A673 (cell line): ENCODE measurements around the gene MFN2. TPM values are rescaled to one million over a fixed set of nuclear protein-coding genes. Genes with fewer than 3 reads are reported as not detected.

ENCODE experiments used
- BruUV-seq: library from RNA; stranded (reverse); fragments of 400-500 nt; replicated peaks from 2 replicates; lab custom pipeline; 2021; lab: Mats Ljungman, UMichigan
- CTCF ChIA-PET: fragments of 300-600 bp; sonication (Branson Sonifier 250); formaldehyde crosslinking; loops from one replicate; lab custom pipeline; 2022; ENCODE audit warnings: antibody characterized with exemption; lab: Charles Lee
- POLR2A ChIA-PET: fragments of 300-600 bp; sonication (Branson Sonifier 250); formaldehyde crosslinking; loops from one replicate; lab custom pipeline; 2022; ENCODE audit warnings: antibody characterized with exemption; ENCODE audit not compliant: low non-redundant PET; lab: Charles Lee
- DNase-seq: peaks from one replicate; pipeline ENCODE4 v3.0.0-alpha.2; 2015; ENCODE audit warnings: low spot score
- H3K27ac ChIP-seq: fragments of 200-600 bp; sonication (generic); 2 replicates; pipeline ENCODE4 v1.5.1; 2016; ENCODE audit warnings: mixed run types, low read depth, mild to moderate bottlenecking, mixed read lengths, antibody characterized with exemption, low read length; ENCODE audit not compliant: poor library complexity, severe bottlenecking
- H3K27me3 ChIP-seq: fragments of 200-600 bp; sonication (generic); replicated peaks from 2 replicates; pipeline ENCODE4 v1.6.1; 2017; ENCODE audit warnings: mixed run types, low read depth, mild to moderate bottlenecking, mixed read lengths, antibody characterized with exemption, low read length; ENCODE audit not compliant: insufficient read depth, poor library complexity
- H3K36me3 ChIP-seq: fragments of 200-600 bp; sonication (generic); 2 replicates; pipeline ENCODE4 v1.6.1; 2016; ENCODE audit warnings: mixed run types, mild to moderate bottlenecking, mixed read lengths, antibody characterized with exemption, low read length; ENCODE audit not compliant: insufficient read depth, poor library complexity, severe bottlenecking
- H3K4me1 ChIP-seq: fragments of 200-600 bp; sonication (generic); 2 replicates; pipeline ENCODE4 v1.6.1; 2017; ENCODE audit warnings: mixed run types, mild to moderate bottlenecking, mixed read lengths, antibody characterized with exemption, low read length; ENCODE audit not compliant: insufficient read depth, poor library complexity, severe bottlenecking
- H3K4me3 ChIP-seq: fragments of 200-600 bp; sonication (generic); 2 replicates; pipeline ENCODE4 v1.5.1; 2016; ENCODE audit warnings: low read depth, mixed run types, mild to moderate bottlenecking, mixed read lengths, low read length; ENCODE audit not compliant: poor library complexity, severe bottlenecking
- H3K9me3 ChIP-seq: fragments of 200-600 bp; sonication (generic); 2 replicates; pipeline ENCODE4 v1.6.1; 2016; ENCODE audit warnings: mixed run types, low read depth, mild to moderate bottlenecking, mixed read lengths, antibody characterized with exemption, low read length; ENCODE audit not compliant: poor library complexity, severe bottlenecking
- EZH2 ChIP-seq: fragments of 200-600 bp; sonication (generic); IDR thresholded peaks from 2 replicates; pipeline ENCODE4 v1.6.1; 2017; ENCODE audit warnings: borderline replicate concordance, low read depth, mild to moderate bottlenecking, mixed read lengths, antibody characterized with exemption, low read length; ENCODE audit not compliant: poor library complexity, severe bottlenecking
- intact Hi-C: fragments of 100-400 bp; cut with micrococcal nuclease; formaldehyde crosslinking; loops from one replicate; pipeline ENCODE4 v1.10.0; 2022; ENCODE audit not compliant: unreplicated experiment
- total RNA-seq: library from RNA; stranded (reverse); gene quantifications from 2 replicates; pipeline ENCODE4 v1.2.3, GENCODE V29; 2021
- TF ChIP-seq, protein P1 (sequence below): fragments of 300-800, 200-600 bp; sonication (generic); conservative IDR thresholded peaks from 2 replicates; pipeline ENCODE4 v1.5.1; 2017; ENCODE audit warnings: low read depth, mild to moderate bottlenecking, antibody characterized with exemption, low read length, moderate library complexity, mixed read lengths

The MFN2 gene
- total RNA-seq, 1 experiment from 2014 or later: 160 TPM

DNA sequence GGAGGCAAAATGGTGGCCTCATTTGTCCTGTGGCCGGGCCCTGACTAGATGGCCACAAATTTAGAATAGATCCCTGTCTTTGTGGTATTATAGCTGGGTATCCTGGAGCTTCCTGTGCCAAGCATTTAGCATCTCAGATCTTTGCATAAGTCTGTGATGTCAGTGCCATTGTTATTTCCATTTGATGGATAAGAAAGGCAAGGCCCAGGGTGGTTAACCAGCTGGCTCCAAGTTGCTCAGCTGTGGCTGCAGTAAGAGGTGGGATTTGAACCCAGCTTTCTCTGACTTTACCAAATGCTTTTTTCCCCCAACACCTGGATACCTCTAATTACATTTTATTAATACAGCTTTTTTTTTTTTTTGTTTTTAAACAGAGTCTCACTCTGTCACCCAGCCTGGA, 71.1 kb downstream of the MFN2 start:
- Histone ChIP-seq H3K27me3 (no peaks in the 10 kb centered on the region), H3K27ac (no peak overlapping the region), H3K36me3 (no peaks in the 10 kb centered on the region), H3K4me3 (no peak overlapping the region), H3K9me3 (no peaks in the 10 kb centered on the region), H3K4me1 (no peaks in the 10 kb centered on the region)
- intact Hi-C loops: no loop called here
- POLR2A ChIA-PET: interaction anchor here (0.5 to 0.7 kb wide), 2 partner anchors 30 to 566 kb away, joined by 6 to 7 read pairs; partner anchors contain the start of gene DHRS3
- DNase-seq: no peak
- CTCF ChIA-PET: interaction anchor here (0.6 kb wide), 1 partner anchor 23 kb away, joined by 3 read pairs; no protein-coding TSS in a partner anchor
- TF ChIP-seq EZH2: no peak
- TF ChIP-seq, protein P1, sequence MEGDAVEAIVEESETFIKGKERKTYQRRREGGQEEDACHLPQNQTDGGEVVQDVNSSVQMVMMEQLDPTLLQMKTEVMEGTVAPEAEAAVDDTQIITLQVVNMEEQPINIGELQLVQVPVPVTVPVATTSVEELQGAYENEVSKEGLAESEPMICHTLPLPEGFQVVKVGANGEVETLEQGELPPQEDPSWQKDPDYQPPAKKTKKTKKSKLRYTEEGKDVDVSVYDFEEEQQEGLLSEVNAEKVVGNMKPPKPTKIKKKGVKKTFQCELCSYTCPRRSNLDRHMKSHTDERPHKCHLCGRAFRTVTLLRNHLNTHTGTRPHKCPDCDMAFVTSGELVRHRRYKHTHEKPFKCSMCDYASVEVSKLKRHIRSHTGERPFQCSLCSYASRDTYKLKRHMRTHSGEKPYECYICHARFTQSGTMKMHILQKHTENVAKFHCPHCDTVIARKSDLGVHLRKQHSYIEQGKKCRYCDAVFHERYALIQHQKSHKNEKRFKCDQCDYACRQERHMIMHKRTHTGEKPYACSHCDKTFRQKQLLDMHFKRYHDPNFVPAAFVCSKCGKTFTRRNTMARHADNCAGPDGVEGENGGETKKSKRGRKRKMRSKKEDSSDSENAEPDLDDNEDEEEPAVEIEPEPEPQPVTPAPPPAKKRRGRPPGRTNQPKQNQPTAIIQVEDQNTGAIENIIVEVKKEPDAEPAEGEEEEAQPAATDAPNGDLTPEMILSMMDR: no peak
- no TSS peak for BruUV-seq

DNA sequence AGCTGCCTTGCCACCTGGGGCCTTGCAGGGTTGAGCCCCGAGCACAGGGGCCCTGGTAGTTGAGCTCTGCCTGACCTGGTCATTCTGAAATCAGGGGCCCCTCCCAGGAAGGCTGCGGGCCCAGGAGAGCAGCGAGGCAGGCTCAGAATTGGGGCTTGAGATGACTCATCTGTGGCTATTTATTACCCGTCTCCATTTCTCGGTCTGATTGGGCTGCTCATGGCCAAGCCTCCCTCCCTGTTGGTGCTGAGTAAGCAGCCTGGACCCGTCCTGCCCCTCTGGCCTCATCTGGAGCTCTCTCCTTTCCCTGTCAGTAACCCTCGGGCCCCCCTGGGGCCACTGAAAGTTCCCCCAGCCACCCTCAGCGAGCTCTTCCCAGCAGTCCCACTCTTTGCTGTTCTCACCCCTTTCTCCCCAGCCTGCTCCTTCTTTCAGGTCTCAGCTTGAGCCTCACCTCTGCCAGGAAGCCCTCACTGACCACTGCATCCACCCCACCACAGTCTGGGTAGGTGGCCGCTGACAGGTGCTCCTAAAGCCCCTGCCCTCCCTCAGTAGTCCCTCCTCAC, 71.8 kb downstream of the MFN2 start:
- no peaks in the 10 kb centered on the region for H3K4me1 ChIP-seq
- TF ChIP-seq EZH2: no peak
- TF ChIP-seq, protein P1: no peak
- H3K27me3 ChIP-seq: no peaks in the 10 kb centered on the region
- CTCF ChIA-PET: interaction anchor here (0.6 kb wide), 1 partner anchor 23 kb away, joined by 3 read pairs; no protein-coding TSS in a partner anchor
- DNase-seq: peak; percentile 15
- H3K36me3 ChIP-seq: no peaks in the 10 kb centered on the region
- H3K9me3 ChIP-seq: no peaks in the 10 kb centered on the region
- H3K27ac ChIP-seq: no peak overlapping the region
- no peak overlapping the region for H3K4me3 ChIP-seq
- intact Hi-C loops: no loop called here
- POLR2A ChIA-PET: no interaction called here
- no TSS peak for BruUV-seq

DNA sequence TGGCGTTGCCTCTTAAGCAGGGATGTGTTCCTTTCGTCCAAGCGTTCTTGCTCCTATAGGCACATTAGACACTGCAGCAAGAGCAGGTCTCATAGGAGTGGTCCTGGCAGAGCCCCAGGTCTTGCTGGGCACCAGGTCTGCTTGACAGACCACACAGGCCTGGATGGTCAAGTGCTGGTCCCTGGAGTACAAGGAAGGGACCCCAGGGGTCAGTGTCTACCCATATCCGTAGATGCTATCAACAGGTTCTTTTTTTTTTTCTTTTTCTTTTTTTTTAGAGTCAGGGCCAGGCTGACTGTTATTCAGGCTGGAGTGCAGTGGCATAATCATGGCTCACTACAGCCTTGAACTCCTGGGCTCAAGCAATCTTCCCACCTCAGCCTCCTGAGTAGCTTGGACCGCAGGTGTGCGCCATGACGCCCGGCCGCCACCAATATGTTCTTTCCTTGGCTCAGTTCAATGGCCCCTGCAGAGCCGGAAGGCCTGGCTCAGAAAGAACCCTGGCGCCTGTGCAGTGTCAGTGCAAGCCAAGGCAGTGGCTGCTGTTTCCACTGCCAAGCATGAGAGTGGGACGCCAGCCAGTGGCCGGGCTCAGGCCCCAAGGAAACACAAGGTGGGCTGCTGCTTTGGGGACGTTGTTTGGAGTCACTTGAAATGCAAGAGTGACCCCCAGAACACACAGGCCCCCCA, 72.9 kb downstream of the MFN2 start:
- TF ChIP-seq EZH2: no peak
- TF ChIP-seq, protein P1: no peak
- no peaks in the 10 kb centered on the region for H3K27me3 ChIP-seq
- intact Hi-C loops: no loop called here
- no peaks in the 10 kb centered on the region for H3K4me1 ChIP-seq
- DNase-seq: no peak
- POLR2A ChIA-PET: no interaction called here
- no peak overlapping the region for H3K27ac ChIP-seq
- no peaks in the 10 kb centered on the region for H3K9me3 ChIP-seq
- BruUV-seq: no TSS peak
- no peak overlapping the region for H3K4me3 ChIP-seq
- H3K36me3 ChIP-seq: no peaks in the 10 kb centered on the region
- CTCF ChIA-PET: no interaction called here
